HG03565 (cell line): Measurements from ENCODE around the gene AANAT.
A peak's percentile ranks its signal among the peaks of the same experiment; 100 is the strongest.

Experiments
- ATAC-seq: cut with Tn5 transposase; IDR thresholded peaks from one replicate; pipeline ENCODE4 v1.9.1; 2021; ENCODE audit warnings: mild to moderate bottlenecking, moderate library complexity; ENCODE audit not compliant: unreplicated experiment

The AANAT gene

GRCh38 chr17:76441686-76442340 is 25.6 kb upstream of the AANAT start:
- ATAC-seq, result no peak

GRCh38 chr17:76442341-76443338 is 24.8 kb upstream of the AANAT start:
- ATAC-seq, result no peak

GRCh38 chr17:76444518-76445311 is 22.7 kb upstream of the AANAT start:
- ATAC-seq, result no peak

- ATAC-seq, result no peak
These were observed 21.5 kb upstream of the AANAT start for GRCh38 chr17:76445697-76446448.

GRCh38 chr17:76446449-76447231 is 20.8 kb upstream of the AANAT start:
- no peak for ATAC-seq

- no peak for ATAC-seq
These were observed 19.3 kb upstream of the AANAT start for GRCh38 chr17:76447931-76448652.

- ATAC-seq, result no peak
These were observed 18.3 kb upstream of the AANAT start for GRCh38 chr17:76449126-76449525.

GRCh38 chr17:76451506-76451905 is 15.9 kb upstream of the AANAT start:
- no peak for ATAC-seq

- no peak for ATAC-seq
These were observed 15.2 kb upstream of the AANAT start for GRCh38 chr17:76452127-76452659.

- ATAC-seq, result peak; percentile 84
These were observed 14.6 kb upstream of the AANAT start, which contains the start of gene UBE2O for GRCh38 chr17:76452660-76453430. UBE2O (minus strand) TSS chr17:76453152; CDS start chr17:76453141, 11 bp downstream.

- ATAC-seq, result no peak
These were observed 14.0 kb upstream of the AANAT start for GRCh38 chr17:76453431-76453743.

- no peak for ATAC-seq
These were observed 8.6 kb upstream of the AANAT start for GRCh38 chr17:76458580-76459490.

- no peak for ATAC-seq
These were observed 7.7 kb upstream of the AANAT start for GRCh38 chr17:76459674-76460073.

GRCh38 chr17:76461765-76462555 is 5.4 kb upstream of the AANAT start:
- ATAC-seq, result no peak

- ATAC-seq, result no peak
These were observed 4.7 kb upstream of the AANAT start for GRCh38 chr17:76462556-76463290.

GRCh38 chr17:76466775-76467130 is 650 bp upstream of the AANAT start:
- no peak for ATAC-seq
